ENCODE measurements around the gene C18orf63. TPM values are rescaled to one million over a fixed set of nuclear protein-coding genes. Genes with fewer than 3 reads are reported as not detected.

The C18orf63 gene
- total RNA-seq, 1 experiment from 2014 or later, result not detected

DNA sequence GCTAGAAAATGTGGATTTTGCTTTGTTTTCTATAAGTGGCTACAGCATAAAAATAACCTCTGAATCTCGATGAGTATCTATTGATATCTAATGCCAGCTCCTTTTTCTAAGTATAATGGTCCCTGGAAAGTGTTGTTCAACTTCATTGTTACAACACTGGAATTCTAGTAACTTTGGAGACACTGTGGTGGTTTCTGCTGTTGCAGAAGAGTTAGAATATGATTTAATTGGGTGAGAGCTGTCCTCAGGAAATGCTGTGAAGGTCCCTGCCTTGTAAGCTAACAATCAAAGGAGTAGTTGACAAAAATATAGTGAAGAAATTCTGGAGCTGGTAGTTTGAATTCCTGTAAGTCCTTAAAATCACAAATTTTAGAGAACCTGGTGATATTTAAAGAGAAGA is 62.1 kb downstream of the C18orf63 start (continued):
- no peak for TF ChIP-seq SP1 (IDR thresholded peaks at IDR 0.05; ENCODE audit: low read depth)
- no peak for TF ChIP-seq POLR2A (IDR thresholded peaks at IDR 0.05; ENCODE audit: borderline replicate concordance, extremely low read depth, insufficient read depth, insufficient read length)
- TF ChIP-seq ZNF274 (IDR thresholded peaks at IDR 0.05; ENCODE audit: low read depth, low read length), result no peak

DNA sequence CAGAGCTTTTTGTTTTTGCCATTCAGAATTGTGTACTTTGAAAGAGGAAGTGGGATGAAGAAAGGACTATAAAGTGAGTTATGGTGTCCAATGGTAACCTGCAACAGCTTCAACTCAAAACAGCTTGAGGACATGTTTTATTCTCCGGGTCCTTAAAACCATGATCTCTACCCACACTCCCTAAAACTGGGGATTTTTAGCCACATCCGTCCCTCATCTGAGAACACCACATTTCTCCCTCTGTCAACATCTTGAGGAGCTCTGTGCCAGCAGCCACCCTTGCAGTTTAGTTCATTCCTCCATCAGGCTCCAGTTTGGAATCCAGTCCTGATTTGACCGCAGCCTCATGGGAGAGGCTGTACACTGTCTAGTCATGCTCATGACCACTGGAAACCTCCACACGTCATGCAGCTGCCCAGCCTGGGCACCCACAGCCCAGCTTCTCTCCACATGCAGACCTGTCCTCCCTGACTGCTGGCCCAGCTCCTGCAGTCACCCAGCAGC is 62.6 kb downstream of the C18orf63 start:
- intact Hi-C loops (cut with micrococcal nuclease), result no loop called here
- RAD21 ChIA-PET (ENCODE audit: low non-redundant PET in 1 of 2, low total read pairs in 2 of 2, uncharacterized antibody in 2 of 2, unreplicated experiment in 2 of 2), result no interaction called here

DNA sequence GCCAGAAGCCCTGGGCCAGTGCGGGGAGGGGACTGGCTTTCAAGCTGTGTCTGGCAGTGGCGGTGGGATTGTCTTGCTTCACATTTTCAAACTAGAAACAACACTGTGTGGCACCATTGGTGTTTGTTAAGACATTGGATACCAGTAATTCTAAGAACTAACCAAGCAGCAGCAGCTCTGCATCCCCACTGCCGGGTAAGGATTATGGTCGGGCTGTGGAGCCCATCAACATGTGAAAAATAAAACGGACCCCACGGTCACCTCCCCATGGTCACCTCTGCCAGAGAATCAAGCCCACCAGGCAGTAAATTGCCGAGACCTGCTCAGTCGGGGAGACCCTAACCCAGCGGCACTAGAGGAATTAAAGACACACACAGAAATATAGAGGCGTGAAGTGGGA is 65.3 kb downstream of the C18orf63 start:
- Histone ChIP-seq H3K9ac (ENCODE audit: low read length) (no peak overlapping the region), H3K4me3 (replicated peaks in 1 of 2; ENCODE audit: low read depth in 1 of 2, low read length in 2 of 2) (no peak overlapping the region), H3K27me3 (ENCODE audit: insufficient read depth, low read length) (peaks cover 9% of the 10 kb centered on the region), H3K27ac (ENCODE audit: low read depth, low read length) (no peak overlapping the region), H3K36me3 (ENCODE audit: control insufficient read depth in 1 of 2, insufficient read depth in 2 of 2, low read length in 2 of 2) (no peaks in the 10 kb centered on the region), H3K4me2 (ENCODE audit: low read length) (no peak overlapping the region), H3K4me1 (ENCODE audit: control insufficient read depth in 1 of 2, insufficient read depth in 2 of 2, low read length in 2 of 2) (no peaks in the 10 kb centered on the region), H3K79me2 (ENCODE audit: insufficient read depth, low read length) (no peaks in the 10 kb centered on the region), H4K20me1 (ENCODE audit: insufficient read depth) (no peaks in the 10 kb centered on the region), H3K9me2 (ENCODE audit: insufficient read depth) (no peaks in the 10 kb centered on the region), H2AFZ (ENCODE audit: low read depth, low read length, poor library complexity, severe bottlenecking) (no peak overlapping the region), H3K9me3 (ENCODE audit: control insufficient read depth in 1 of 2, insufficient read depth in 1 of 2, low read depth in 1 of 2, low read length in 2 of 2) (no peaks in the 10 kb centered on the region)
- ATAC-seq, result no peak
- POLR2A ChIA-PET, result no interaction called here
- no peak for DNase-seq (ENCODE audit: low read depth, low spot score)
- RAD21 ChIA-PET (ENCODE audit: low non-redundant PET in 1 of 2, low total read pairs in 2 of 2, uncharacterized antibody in 2 of 2, unreplicated experiment in 2 of 2), result no interaction called here
- intact Hi-C loops (cut with micrococcal nuclease), result no loop called here
- CTCF ChIA-PET, result no interaction called here
- BruUV-seq (replicated peaks), result no TSS peak
- TF ChIP-seq POLR2A (IDR thresholded peaks at IDR 0.05; ENCODE audit: borderline replicate concordance, extremely low read depth, insufficient read depth, insufficient read length) (no peak), SIN3A (IDR thresholded peaks at IDR 0.05; ENCODE audit: low read depth) (no peak), CTCF (IDR thresholded peaks at IDR 0.05 in 2 of 3, conservative IDR thresholded peaks at IDR 0.05 in 1 of 3; ENCODE audit: borderline replicate concordance in 1 of 3, insufficient read depth in 1 of 3, low read depth in 2 of 3, low read length in 2 of 3) (no peak), SP1 (IDR thresholded peaks at IDR 0.05; ENCODE audit: low read depth) (no peak), POLR2AphosphoS5 (IDR thresholded peaks at IDR 0.05; ENCODE audit: low read depth, low read length) (no peak), TCF7L2 (IDR thresholded peaks at IDR 0.05; ENCODE audit: borderline replicate concordance, extremely low read depth, insufficient read depth, insufficient read length) (no peak), FOSL1 (IDR thresholded peaks at IDR 0.05; ENCODE audit: low read depth) (no peak)
- TF ChIP-seq, protein P1, sequence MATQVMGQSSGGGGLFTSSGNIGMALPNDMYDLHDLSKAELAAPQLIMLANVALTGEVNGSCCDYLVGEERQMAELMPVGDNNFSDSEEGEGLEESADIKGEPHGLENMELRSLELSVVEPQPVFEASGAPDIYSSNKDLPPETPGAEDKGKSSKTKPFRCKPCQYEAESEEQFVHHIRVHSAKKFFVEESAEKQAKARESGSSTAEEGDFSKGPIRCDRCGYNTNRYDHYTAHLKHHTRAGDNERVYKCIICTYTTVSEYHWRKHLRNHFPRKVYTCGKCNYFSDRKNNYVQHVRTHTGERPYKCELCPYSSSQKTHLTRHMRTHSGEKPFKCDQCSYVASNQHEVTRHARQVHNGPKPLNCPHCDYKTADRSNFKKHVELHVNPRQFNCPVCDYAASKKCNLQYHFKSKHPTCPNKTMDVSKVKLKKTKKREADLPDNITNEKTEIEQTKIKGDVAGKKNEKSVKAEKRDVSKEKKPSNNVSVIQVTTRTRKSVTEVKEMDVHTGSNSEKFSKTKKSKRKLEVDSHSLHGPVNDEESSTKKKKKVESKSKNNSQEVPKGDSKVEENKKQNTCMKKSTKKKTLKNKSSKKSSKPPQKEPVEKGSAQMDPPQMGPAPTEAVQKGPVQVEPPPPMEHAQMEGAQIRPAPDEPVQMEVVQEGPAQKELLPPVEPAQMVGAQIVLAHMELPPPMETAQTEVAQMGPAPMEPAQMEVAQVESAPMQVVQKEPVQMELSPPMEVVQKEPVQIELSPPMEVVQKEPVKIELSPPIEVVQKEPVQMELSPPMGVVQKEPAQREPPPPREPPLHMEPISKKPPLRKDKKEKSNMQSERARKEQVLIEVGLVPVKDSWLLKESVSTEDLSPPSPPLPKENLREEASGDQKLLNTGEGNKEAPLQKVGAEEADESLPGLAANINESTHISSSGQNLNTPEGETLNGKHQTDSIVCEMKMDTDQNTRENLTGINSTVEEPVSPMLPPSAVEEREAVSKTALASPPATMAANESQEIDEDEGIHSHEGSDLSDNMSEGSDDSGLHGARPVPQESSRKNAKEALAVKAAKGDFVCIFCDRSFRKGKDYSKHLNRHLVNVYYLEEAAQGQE (IDR thresholded peaks at IDR 0.05; ENCODE audit: low read depth), result no peak

More for the DNA sequence above, 62.6 kb downstream of the C18orf63 start:
- no peak overlapping the region for H3K27ac ChIP-seq (ENCODE audit: low read depth, low read length)
- no peak for DNase-seq (ENCODE audit: low read depth, low spot score)
- H3K27me3 ChIP-seq (ENCODE audit: insufficient read depth, low read length), result peaks cover 13% of the 10 kb centered on the region
- no peaks in the 10 kb centered on the region for H3K4me1 ChIP-seq (ENCODE audit: control insufficient read depth in 1 of 2, insufficient read depth in 2 of 2, low read length in 2 of 2)
- no peak overlapping the region for H3K4me2 ChIP-seq (ENCODE audit: low read length)
- H3K4me3 ChIP-seq (replicated peaks in 1 of 2; ENCODE audit: low read depth in 1 of 2, low read length in 2 of 2), result no peak overlapping the region
- H3K9ac ChIP-seq (ENCODE audit: low read length), result no peak overlapping the region
- H2AFZ ChIP-seq (ENCODE audit: low read depth, low read length, poor library complexity, severe bottlenecking), result no peak overlapping the region
- H3K36me3 ChIP-seq (ENCODE audit: control insufficient read depth in 1 of 2, insufficient read depth in 2 of 2, low read length in 2 of 2), result no peaks in the 10 kb centered on the region
- ChIA-PET POLR2A (no interaction called here), CTCF (no interaction called here)
- no peak for ATAC-seq
- H3K9me3 ChIP-seq (ENCODE audit: control insufficient read depth in 1 of 2, insufficient read depth in 1 of 2, low read depth in 1 of 2, low read length in 2 of 2), result no peaks in the 10 kb centered on the region
- H3K9me2 ChIP-seq (ENCODE audit: insufficient read depth), result no peaks in the 10 kb centered on the region
- no peaks in the 10 kb centered on the region for H3K79me2 ChIP-seq (ENCODE audit: insufficient read depth, low read length)
- no peaks in the 10 kb centered on the region for H4K20me1 ChIP-seq (ENCODE audit: insufficient read depth)
- no peak for TF ChIP-seq FOSL1 (IDR thresholded peaks at IDR 0.05; ENCODE audit: low read depth)
- TF ChIP-seq RAD21 (IDR thresholded peaks at IDR 0.05; ENCODE audit: low read depth), result no peak
- TF ChIP-seq, protein P2, sequence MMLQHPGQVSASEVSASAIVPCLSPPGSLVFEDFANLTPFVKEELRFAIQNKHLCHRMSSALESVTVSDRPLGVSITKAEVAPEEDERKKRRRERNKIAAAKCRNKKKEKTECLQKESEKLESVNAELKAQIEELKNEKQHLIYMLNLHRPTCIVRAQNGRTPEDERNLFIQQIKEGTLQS (IDR thresholded peaks at IDR 0.05), result no peak
- TF ChIP-seq ZNF274 (IDR thresholded peaks at IDR 0.05; ENCODE audit: low read depth, low read length), result no peak
- no TSS peak for BruUV-seq (replicated peaks)

All from HCT116 (cell line).